Activated B cell treated with CpG ODN at 0.5 μM for 24 hours (primary cell): ENCODE results near the gene OTUD4. TPM values are rescaled to one million over a fixed set of nuclear protein-coding genes. Genes with fewer than 3 reads are reported as not detected.

Source experiments
- ATAC-seq: fragments of 200-7000 bp; cut with Tn5 transposase; one replicate; pipeline ENCODE4 v1.10.0; 2021; ENCODE audit warnings: low read depth, mild to moderate bottlenecking, moderate library complexity
- CTCF ChIA-PET: fragments of 350-600 bp; sonication (Branson Sonifier 250); formaldehyde crosslinking; loops from one replicate; lab custom pipeline; 2021; ENCODE audit warnings: antibody characterized with exemption; lab: Charles Lee
- POLR2A ChIA-PET: fragments of 350-600 bp; sonication (Branson Sonifier 250); formaldehyde crosslinking; loops from one replicate; lab custom pipeline; 2021; ENCODE audit warnings: antibody characterized with exemption; lab: Charles Lee
- DNase-seq: peaks from one replicate; pipeline ENCODE4 v3.0.0; 2022
- H3K27ac Mint-ChIP-seq: one replicate; pipeline ENCODE4 v1.8.0; 2020; ENCODE audit warnings: mixed read lengths
- H3K27me3 Mint-ChIP-seq: one replicate; pipeline ENCODE4 v1.8.0; 2021; ENCODE audit warnings: mixed read lengths
- H3K36me3 Mint-ChIP-seq: one replicate; pipeline ENCODE4 v1.8.0; 2021; ENCODE audit warnings: low read depth, mixed read lengths
- H3K4me1 Mint-ChIP-seq: one replicate; pipeline ENCODE4 v1.8.0; 2021; ENCODE audit warnings: mixed read lengths
- H3K4me3 Mint-ChIP-seq: one replicate; pipeline ENCODE4 v1.8.0; 2020; ENCODE audit warnings: mild to moderate bottlenecking, mixed read lengths
- H3K9me3 Mint-ChIP-seq: one replicate; pipeline ENCODE4 v1.8.0; 2020; ENCODE audit warnings: mixed read lengths
- intact Hi-C: fragments of 100-400 bp; cut with micrococcal nuclease; formaldehyde crosslinking; loops from one replicate; pipeline ENCODE4 v1.15.1; 2024
- total RNA-seq: library from RNA; stranded (reverse); gene quantifications from 2 replicates; pipeline ENCODE4 v1.2.3, GENCODE V29; 2022
- TF ChIP-seq, protein P1 (sequence below): fragments of 200-600 bp; IDR thresholded peaks from one replicate; pipeline ENCODE4 v1.8.0; 2022; ENCODE audit warnings: antibody characterized with exemption, mild to moderate bottlenecking

Gene OTUD4
- total RNA-seq, 1 donor from 2014 or later = 47.3 TPM

DNA sequence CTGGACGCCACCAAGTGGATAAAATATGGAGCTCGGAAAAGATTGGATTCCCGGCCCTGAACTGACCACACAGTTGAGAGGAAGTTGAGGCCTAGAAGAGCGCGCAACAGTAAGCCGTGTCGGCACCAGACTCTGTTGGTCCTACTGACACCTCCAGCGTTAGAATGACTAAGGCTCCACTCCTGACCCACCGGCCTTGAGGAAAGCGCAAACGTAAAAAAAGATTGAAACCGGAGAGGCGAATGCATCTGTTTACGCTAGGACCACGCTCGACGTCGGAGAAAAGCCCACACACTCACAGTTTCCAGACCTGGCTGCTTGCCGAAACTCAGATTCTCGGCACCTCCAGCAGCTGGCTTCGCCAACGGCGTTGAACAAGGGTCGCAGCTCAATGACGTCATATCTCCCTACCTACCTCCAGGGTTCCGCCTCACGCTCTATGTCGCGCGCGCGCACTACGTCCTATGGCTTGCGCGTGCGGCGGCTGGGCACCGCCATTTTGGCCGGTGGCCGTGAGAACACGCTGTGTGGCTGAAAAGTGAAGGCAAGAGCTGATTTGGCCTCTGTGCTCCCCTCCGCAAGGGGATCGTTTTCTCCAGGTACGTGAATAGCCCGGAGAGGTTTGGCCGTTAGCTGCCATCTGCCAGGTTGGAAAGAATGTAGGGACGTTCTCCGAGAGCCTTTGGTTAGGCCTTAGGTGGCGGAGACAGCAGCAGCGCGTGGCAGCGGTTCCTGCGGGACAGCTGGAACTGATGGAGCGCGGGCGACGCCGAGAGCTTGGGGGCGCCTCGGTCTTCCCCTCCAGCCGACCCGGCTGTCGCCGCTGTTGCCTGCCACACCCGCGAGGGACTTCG lies 82.3 kb downstream of the OTUD4 start, which contains the start of the genes ABCE1 and ANAPC10:
Gene ABCE1, plus strand, starts transcription at position 491 of the 854 bp plus-strand sequence. CDS start 6,102 bp downstream, outside the sequence.
Gene ANAPC10, minus strand, starts transcription at position 376 of the 854 bp plus-strand sequence. CDS start 2,097 bp downstream, outside the sequence.
- H3K36me3 Mint-ChIP-seq = peaks cover 45% of the 10 kb centered on the region
- ChIA-PET POLR2A (interaction anchor here (0.6 to 2.1 kb wide), 13 partner anchors 8 to 525 kb away, joined by 3 to 37 read pairs (median 5); partner anchors contain the start of genes MMAA and OTUD4), CTCF (no interaction called here)
- TF ChIP-seq, protein P1, sequence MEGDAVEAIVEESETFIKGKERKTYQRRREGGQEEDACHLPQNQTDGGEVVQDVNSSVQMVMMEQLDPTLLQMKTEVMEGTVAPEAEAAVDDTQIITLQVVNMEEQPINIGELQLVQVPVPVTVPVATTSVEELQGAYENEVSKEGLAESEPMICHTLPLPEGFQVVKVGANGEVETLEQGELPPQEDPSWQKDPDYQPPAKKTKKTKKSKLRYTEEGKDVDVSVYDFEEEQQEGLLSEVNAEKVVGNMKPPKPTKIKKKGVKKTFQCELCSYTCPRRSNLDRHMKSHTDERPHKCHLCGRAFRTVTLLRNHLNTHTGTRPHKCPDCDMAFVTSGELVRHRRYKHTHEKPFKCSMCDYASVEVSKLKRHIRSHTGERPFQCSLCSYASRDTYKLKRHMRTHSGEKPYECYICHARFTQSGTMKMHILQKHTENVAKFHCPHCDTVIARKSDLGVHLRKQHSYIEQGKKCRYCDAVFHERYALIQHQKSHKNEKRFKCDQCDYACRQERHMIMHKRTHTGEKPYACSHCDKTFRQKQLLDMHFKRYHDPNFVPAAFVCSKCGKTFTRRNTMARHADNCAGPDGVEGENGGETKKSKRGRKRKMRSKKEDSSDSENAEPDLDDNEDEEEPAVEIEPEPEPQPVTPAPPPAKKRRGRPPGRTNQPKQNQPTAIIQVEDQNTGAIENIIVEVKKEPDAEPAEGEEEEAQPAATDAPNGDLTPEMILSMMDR = no peak
- ATAC-seq (peak; percentile 89), DNase-seq (peak; percentile 87)
- intact Hi-C loops = loop anchor here (1.0 to 5.0 kb wide), 6 partner anchors 34 to 1913 kb away; partner anchors contain the start of genes MMAA, OTUD4 and SMARCA5
- no peaks in the 10 kb centered on the region for H3K27me3 Mint-ChIP-seq
- H3K4me3 Mint-ChIP-seq = peak within 1 kb of the TSS; percentile 94
- peaks cover 51% of the 10 kb centered on the region for H3K4me1 Mint-ChIP-seq
- no peaks in the 10 kb centered on the region for H3K9me3 Mint-ChIP-seq
- H3K27ac Mint-ChIP-seq = peak within 1 kb of the TSS; percentile 96

DNA sequence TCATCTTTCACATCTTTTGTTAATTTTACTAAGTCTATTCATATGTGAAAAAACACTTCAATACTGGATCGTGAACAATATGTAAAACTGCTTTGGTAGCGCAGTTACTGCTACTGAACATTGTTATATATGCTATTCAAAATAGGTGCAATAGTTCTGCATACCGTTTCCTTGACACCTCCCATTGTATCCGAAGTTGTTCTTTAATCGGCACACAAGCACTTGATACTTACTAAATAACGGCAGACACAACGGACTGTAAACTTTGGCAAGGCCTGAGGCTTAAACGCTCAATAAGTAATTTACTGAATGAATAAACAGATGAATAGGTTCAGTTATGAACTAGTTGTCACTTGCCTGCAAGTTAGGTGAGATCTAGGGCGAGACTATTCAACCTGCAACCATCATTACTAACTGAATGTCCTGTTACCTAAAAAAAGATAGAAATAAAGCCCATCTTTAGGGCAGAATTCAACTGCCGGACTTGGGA lies 83.0 kb downstream of the OTUD4 start:
- H3K4me3 Mint-ChIP-seq = peak overlapping the region; percentile 94
- CTCF ChIA-PET = no interaction called here
- ATAC-seq = no peak
- TF ChIP-seq, protein P1 = no peak
- peak overlapping the region; percentile 96 for H3K27ac Mint-ChIP-seq
- intact Hi-C loops = loop anchor here (5.0 kb wide), 1 partner anchor 35 kb away; no protein-coding TSS in a partner anchor
- H3K27me3 Mint-ChIP-seq = no peaks in the 10 kb centered on the region
- POLR2A ChIA-PET = interaction anchor here (0.6 to 2.1 kb wide), 9 partner anchors 10 to 525 kb away, joined by 3 to 37 read pairs (median 6); partner anchors contain the start of genes MMAA and OTUD4
- H3K9me3 Mint-ChIP-seq = no peaks in the 10 kb centered on the region
- H3K36me3 Mint-ChIP-seq = peaks cover 52% of the 10 kb centered on the region
- peaks cover 51% of the 10 kb centered on the region for H3K4me1 Mint-ChIP-seq
- DNase-seq = no peak

DNA sequence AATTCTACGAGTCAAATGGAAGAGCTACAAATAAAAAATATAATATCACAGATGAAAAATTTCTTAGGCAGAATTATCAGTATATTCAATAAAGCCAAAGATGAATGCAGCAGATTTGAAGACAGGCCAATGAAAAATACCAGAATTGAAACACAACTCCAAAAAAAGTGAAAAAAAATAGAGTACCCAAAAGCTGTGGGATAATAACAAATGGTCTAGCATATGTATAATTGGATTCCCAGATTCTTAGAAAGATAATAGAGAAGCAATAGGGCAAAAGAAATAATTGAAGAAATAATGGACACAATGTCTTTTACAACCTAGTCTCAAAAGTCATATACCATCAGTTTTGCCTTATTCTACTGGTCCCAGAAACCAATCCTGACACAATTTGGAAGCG lies 86.8 kb downstream of the OTUD4 start:
- H3K4me1 Mint-ChIP-seq = peaks cover 33% of the 10 kb centered on the region
- ChIA-PET CTCF (no interaction called here), POLR2A (no interaction called here)
- TF ChIP-seq, protein P1 = no peak
- H3K4me3 Mint-ChIP-seq = no peak overlapping the region
- H3K9me3 Mint-ChIP-seq = no peaks in the 10 kb centered on the region
- intact Hi-C loops = no loop called here
- peaks cover 76% of the 10 kb centered on the region for H3K36me3 Mint-ChIP-seq
- no peak overlapping the region for H3K27ac Mint-ChIP-seq
- no peaks in the 10 kb centered on the region for H3K27me3 Mint-ChIP-seq
- ATAC-seq (no peak), DNase-seq (no peak)

DNA sequence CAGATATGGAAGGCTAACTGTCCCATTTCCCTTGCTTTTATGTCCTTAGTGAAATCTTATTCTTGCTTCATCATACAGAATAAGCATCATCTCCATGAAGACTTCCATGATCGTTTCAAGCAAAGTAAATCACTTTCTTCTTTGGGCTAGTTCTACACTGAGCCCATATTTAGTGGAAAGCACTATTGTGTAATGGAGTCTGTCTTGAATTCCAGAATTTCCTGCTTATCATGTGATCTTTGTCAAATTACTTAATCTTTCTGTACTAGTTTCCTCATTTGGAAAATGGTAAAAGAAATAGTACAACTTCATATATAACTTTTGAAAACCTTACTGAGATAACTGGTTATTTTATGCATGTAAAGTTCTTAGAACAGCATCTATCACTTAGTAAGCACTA lies 90.0 kb downstream of the OTUD4 start:
- CTCF ChIA-PET = no interaction called here

More for the DNA sequence above, 90.0 kb downstream of the OTUD4 start:
- Mint-ChIP-seq H3K27me3 (no peaks in the 10 kb centered on the region), H3K27ac (no peak overlapping the region), H3K4me3 (no peak overlapping the region), H3K36me3 (peaks cover 82% of the 10 kb centered on the region), H3K9me3 (no peaks in the 10 kb centered on the region), H3K4me1 (peaks cover 19% of the 10 kb centered on the region)
- intact Hi-C loops = no loop called here
- TF ChIP-seq, protein P1 = no peak
- POLR2A ChIA-PET = no interaction called here
- DNase-seq (no peak), ATAC-seq (no peak)
